Tibial artery (tissue), 4 donors: Measurements from ENCODE around the gene POGZ.
A peak's percentile ranks its signal among the peaks of the same experiment; 100 is the strongest.

Experiments
- DNase-seq, 2 donors: peaks; one replicate each; pipeline ENCODE4 v3.0.0-alpha.2; 2019
- H3K27ac ChIP-seq, 2 donors: fragments of 200-600 bp; sonication (generic) in 1 of 2; 1 replicate in 1 of 2; 2 replicates in 1 of 2; pipeline ENCODE4 v1.5.1; 2018 to 2019; ENCODE audit warnings: mild to moderate bottlenecking in 1 of 2
- H3K27me3 ChIP-seq, 2 donors: fragments of 200-600 bp; sonication (generic) in 1 of 2; one replicate each; pipeline versions ENCODE4 v1.5.1 to v1.6.0; 2016 to 2019
- H3K36me3 ChIP-seq, 3 donors: fragments of 200-600 bp; sonication (generic) in 2 of 3; one replicate each; pipeline ENCODE4 v1.5.1; 2016 to 2019; ENCODE audit warnings: mild to moderate bottlenecking in 2 of 3
- H3K4me1 ChIP-seq, 4 donors: fragments of 200-600 bp; sonication (generic) in 2 of 4; 1 replicate in 3 of 4; 2 replicates in 1 of 4; pipeline ENCODE4 v1.5.1; 2016 to 2019
- H3K4me3 ChIP-seq, 2 donors: fragments of 200-600 bp; sonication (generic) in 1 of 2; 1 replicate in 1 of 2; 2 replicates in 1 of 2; pipeline ENCODE4 v1.5.1; 2018 to 2019; ENCODE audit warnings: mild to moderate bottlenecking in 2 of 2
- H3K9me3 ChIP-seq, 3 donors: fragments of 200-600 bp; sonication (generic) in 1 of 3; one replicate each; pipeline ENCODE4 v1.5.1; 2016 to 2019
- CTCF ChIP-seq, 2 experiments: fragments of 200-600 bp in 1 of 2; fragments of 450-650 bp in 1 of 2; IDR thresholded peaks; one replicate each; pipeline ENCODE4 v1.5.1; 2017 to 2019; ENCODE audit warnings: antibody characterized with exemption in 2 of 2, mild to moderate bottlenecking in 1 of 2, moderate library complexity in 1 of 2
- intact Hi-C: fragments of 100-400 bp; cut with DNase I; formaldehyde crosslinking; loops from one replicate; pipeline ENCODE4 v1.15.0; 2023; ENCODE audit warnings: low total_unique reads

POGZ gene

DNA sequence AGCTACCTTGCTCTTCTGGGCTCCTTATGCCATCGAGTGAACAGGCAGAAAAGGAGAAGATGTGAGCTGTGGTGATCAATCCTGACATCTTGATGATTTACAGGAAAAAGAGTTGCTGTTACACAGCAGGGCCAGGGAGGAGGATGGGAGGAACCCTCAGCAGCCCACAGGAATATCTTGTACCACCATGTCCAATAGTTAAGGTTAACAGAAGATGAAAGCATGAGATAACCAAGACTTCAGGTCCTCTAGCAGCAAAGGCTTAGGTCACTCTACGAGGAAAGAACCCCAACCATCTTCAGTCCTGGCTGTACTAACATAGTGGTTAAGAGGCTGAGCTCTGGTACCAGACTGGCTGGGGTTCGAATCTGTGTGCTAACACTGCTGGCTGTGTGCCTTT, 74.7 kb downstream of the POGZ start:
- no peak for TF ChIP-seq CTCF (IDR thresholded peaks at IDR 0.05)
- no peaks in the 10 kb centered on the region for H3K36me3 ChIP-seq
- no peaks in the 10 kb centered on the region for H3K4me1 ChIP-seq
- H3K4me3 ChIP-seq, result no peak overlapping the region
- no peaks in the 10 kb centered on the region for H3K9me3 ChIP-seq
- intact Hi-C loops, result no loop called here
- no peak overlapping the region for H3K27ac ChIP-seq
- no peaks in the 10 kb centered on the region for H3K27me3 ChIP-seq
- no peak for DNase-seq

- Histone ChIP-seq H3K36me3 (no peaks in the 10 kb centered on the region), H3K27me3 (no peaks in the 10 kb centered on the region), H3K4me3 (no peak overlapping the region), H3K27ac (no peak overlapping the region), H3K9me3 (no peaks in the 10 kb centered on the region), H3K4me1 (peaks cover 0 to 15% (median 10%) of the 10 kb centered on the region in 4 donors)
- intact Hi-C loops, result no loop called here
- TF ChIP-seq CTCF (IDR thresholded peaks at IDR 0.05), result no peak
- DNase-seq, result no peak
Observed at GRCh38 chr1:151377150-151377884, 82.0 kb downstream of the POGZ start.

DNA sequence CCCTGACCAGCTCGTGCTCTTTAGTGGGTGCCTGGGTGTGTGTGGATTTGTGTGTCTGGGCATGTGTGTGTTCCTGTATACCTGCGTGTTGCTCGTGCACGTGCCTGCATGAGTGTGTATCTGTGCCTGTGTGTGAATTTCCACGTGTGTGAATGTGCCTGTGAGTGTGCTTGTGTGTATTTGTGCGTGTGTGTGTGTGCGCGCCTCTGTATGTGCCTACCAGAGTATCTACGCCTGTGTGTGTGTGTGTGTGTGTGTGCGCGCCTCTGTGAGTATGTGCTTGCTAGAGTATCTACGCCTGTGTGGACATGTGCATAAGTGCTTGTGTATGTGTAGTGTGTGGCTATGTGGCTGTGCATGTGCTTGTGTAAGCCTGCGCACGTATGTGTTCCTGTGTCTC, 86.1 kb downstream of the POGZ start:
- H3K27me3 ChIP-seq, result no peaks in the 10 kb centered on the region
- no peak overlapping the region for H3K4me3 ChIP-seq
- TF ChIP-seq CTCF (IDR thresholded peaks at IDR 0.05), result no peak
- no peak for DNase-seq
- intact Hi-C loops, result no loop called here
- H3K27ac ChIP-seq, result peak overlapping the region; percentile 71 to 88
- H3K36me3 ChIP-seq, result peaks cover 0 to 3% (median 0%) of the 10 kb centered on the region in 3 donors
- H3K4me1 ChIP-seq, result peaks cover 0 to 52% (median 44%) of the 10 kb centered on the region in 4 donors
- H3K9me3 ChIP-seq, result no peaks in the 10 kb centered on the region

- Histone ChIP-seq H3K4me3 (peak within 1 kb of the TSS; percentile 58), H3K36me3 (peaks cover 0 to 12% (median 7%) of the 10 kb centered on the region in 3 donors), H3K27me3 (no peaks in the 10 kb centered on the region), H3K9me3 (no peaks in the 10 kb centered on the region), H3K4me1 (peaks cover 0 to 57% (median 44%) of the 10 kb centered on the region in 4 donors), H3K27ac (peak within 1 kb of the TSS; percentile 71 to 88)
- peak; percentile 82 to 95 for DNase-seq
- TF ChIP-seq CTCF (IDR thresholded peaks at IDR 0.05), result no peak
- intact Hi-C loops, result no loop called here
Observed at GRCh38 chr1:151372058-151372934, 87.0 kb downstream of the POGZ start, which contains the start of gene SELENBP1. Gene SELENBP1 (minus strand): TSS chr1:151372705. CDS start chr1:151372641, 64 bp downstream.

DNA sequence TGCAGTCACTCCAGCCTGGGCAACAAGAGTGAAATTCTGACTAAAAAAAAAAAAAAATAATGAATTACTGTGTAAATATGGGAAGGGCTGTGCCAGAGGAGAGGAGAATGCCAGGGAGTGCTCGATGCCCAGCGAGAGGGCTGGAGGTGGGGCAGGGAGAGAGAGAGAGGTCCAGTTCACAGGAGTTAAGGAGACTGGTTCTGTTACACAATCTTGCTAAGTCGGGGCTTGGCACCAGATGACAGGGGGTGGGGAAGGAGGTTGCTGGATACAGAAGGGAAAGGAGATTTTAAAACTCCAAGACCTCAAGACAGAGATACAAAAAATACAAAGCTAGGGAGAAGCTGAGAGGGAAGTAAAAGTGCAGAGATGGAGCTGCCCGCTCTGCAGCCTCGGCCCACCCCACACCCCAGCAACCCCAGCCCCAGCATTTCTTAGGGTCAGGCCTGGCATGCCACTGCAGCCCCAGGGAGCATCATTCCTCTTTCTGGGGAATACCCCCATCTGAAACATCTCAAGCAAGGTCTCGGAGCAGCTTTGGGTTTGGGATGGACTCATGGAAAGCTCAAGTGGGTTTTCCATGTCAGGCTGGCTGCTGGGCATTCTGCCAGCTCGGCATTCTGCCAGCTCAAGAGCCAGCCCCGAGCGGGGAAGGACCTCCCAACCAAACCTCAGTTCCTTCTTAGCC, 87.8 kb downstream of the POGZ start:
- TF ChIP-seq CTCF (IDR thresholded peaks at IDR 0.05), result no peak

More for the DNA sequence above, 87.8 kb downstream of the POGZ start:
- Histone ChIP-seq H3K27ac (peak overlapping the region; percentile 71 to 88), H3K27me3 (no peaks in the 10 kb centered on the region), H3K9me3 (no peaks in the 10 kb centered on the region), H3K4me1 (peaks cover 0 to 60% (median 44%) of the 10 kb centered on the region in 4 donors), H3K36me3 (peaks cover 0 to 18% (median 12%) of the 10 kb centered on the region in 3 donors), H3K4me3 (peak overlapping the region; percentile 58)
- DNase-seq, result peak; percentile 91 to 95
- intact Hi-C loops, result no loop called here
